Endodermal cell (in vitro differentiated cells): ENCODE results near the gene IGSF9B. TPM values are rescaled to one million over a fixed set of nuclear protein-coding genes. Genes with fewer than 3 reads are reported as not detected.
A peak's percentile ranks its signal among the peaks of the same experiment; 100 is the strongest.

Experiments used
- DNase-seq: peaks from one replicate; pipeline ENCODE4 v3.0.0-alpha.2; 2017
- H3K27ac ChIP-seq: 2 replicates; pipeline ENCODE4 v1.5.1; 2013; ENCODE audit warnings: mild to moderate bottlenecking, low read depth, low read length, moderate library complexity
- H3K27me3 ChIP-seq: 2 replicates; pipeline ENCODE4 v1.6.1; 2013; ENCODE audit warnings: mild to moderate bottlenecking, low read length, moderate library complexity; ENCODE audit not compliant: insufficient read depth, control insufficient read depth, poor library complexity, severe bottlenecking
- H3K36me3 ChIP-seq: 2 replicates; pipeline ENCODE4 v1.7.0; 2013; ENCODE audit warnings: mild to moderate bottlenecking, low read length, moderate library complexity; ENCODE audit not compliant: control insufficient read depth, insufficient read depth
- H3K4me1 ChIP-seq: one replicate; pipeline ENCODE4 v1.7.0; 2013; ENCODE audit warnings: low read length; ENCODE audit not compliant: control insufficient read depth, insufficient read depth
- H3K4me3 ChIP-seq: 2 replicates; pipeline ENCODE4 v1.5.1; 2013; ENCODE audit warnings: mild to moderate bottlenecking, low read length, moderate library complexity
- H3K9ac ChIP-seq: 2 replicates; pipeline ENCODE4 v1.6.1; 2013; ENCODE audit warnings: mild to moderate bottlenecking, low read length, moderate library complexity; ENCODE audit not compliant: poor library complexity, severe bottlenecking; ENCODE audit errors: extremely low read depth
- H3K9me3 ChIP-seq: 2 replicates; pipeline ENCODE4 v1.6.1; 2013; ENCODE audit warnings: mild to moderate bottlenecking, low read length, moderate library complexity; ENCODE audit not compliant: control insufficient read depth
- H3K27ac Mint-ChIP-seq: 2 replicates; pipeline ENCODE4 v1.8.0; 2020; ENCODE audit warnings: mixed read lengths
- H3K27me3 Mint-ChIP-seq: 2 replicates; pipeline ENCODE4 v1.8.0; 2021; ENCODE audit warnings: mild to moderate bottlenecking, mixed read lengths; ENCODE audit not compliant: insufficient read depth
- H3K36me3 Mint-ChIP-seq: 2 replicates; pipeline ENCODE4 v1.8.0; 2020; ENCODE audit warnings: low read depth, mixed read lengths
- H3K4me1 Mint-ChIP-seq: 2 replicates; pipeline ENCODE4 v1.8.0; 2020; ENCODE audit warnings: mixed read lengths
- H3K4me3 Mint-ChIP-seq: 2 replicates; pipeline ENCODE4 v1.8.0; 2020; ENCODE audit warnings: mild to moderate bottlenecking, moderate library complexity, mixed read lengths
- H3K9me3 Mint-ChIP-seq: 2 replicates; pipeline ENCODE4 v1.8.0; 2020; ENCODE audit warnings: mild to moderate bottlenecking, mixed read lengths
- WGBS, 2 experiments: methylation state at CpG; one replicate each; pipeline versions ENCODE4 v1.1.5 to v1.1.7; 2013; ENCODE audit warnings: missing lambda C conversion rate in 2 of 2, mixed read lengths in 1 of 2; ENCODE audit not compliant: insufficient coverage in 1 of 2, insufficient read length in 1 of 2; 5-methylcytosine and 5-hydroxymethylcytosine counted together
- total RNA-seq, 2 donors: library from RNA; stranded (reverse); fragmentation: NEBNext Ultra II Directional in 1 of 2; extraction: Animal tissue kit (Norgen Biotek cat#: 25700) in 1 of 2; gene quantifications; 2 replicates in 1 of 2; 3 replicates in 1 of 2; pipeline ENCODE4 v1.2.1, GENCODE V29; 2021
- TF ChIP-seq, protein P1 (sequence below): fragments of 200-600 bp; sonication (generic); conservative IDR thresholded peaks from 2 replicates; pipeline ENCODE4 v1.5.0; 2021; ENCODE audit warnings: antibody characterized with exemption, mild to moderate bottlenecking

The IGSF9B gene
- total RNA-seq, 2 donors from 2014 or later = 14.1 to 23.0 TPM

DNA sequence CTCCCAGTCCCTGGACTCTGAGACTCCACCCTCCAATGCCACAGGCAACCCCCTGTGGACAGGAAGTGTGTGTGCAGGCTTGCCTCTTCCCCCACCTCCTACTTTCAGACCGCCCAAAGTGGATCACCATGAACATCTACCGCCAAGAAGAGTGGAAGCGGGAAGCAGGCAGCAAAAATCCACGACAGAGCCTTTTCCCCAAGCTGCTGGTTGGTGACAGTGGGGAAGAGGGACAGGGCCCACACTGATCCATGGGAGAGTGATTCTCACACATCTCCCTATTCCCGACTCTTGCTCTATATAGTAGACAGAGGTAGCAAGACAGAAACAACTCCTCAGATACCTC, 58.0 kb downstream of the IGSF9B start:
- Mint-ChIP-seq H3K4me3 (no peak overlapping the region), H3K27me3 (no peaks in the 10 kb centered on the region), H3K27ac (no peak overlapping the region), H3K36me3 (peaks cover 14% of the 10 kb centered on the region), H3K9me3 (no peaks in the 10 kb centered on the region), H3K4me1 (peaks cover 11% of the 10 kb centered on the region)
- TF ChIP-seq, protein P1, sequence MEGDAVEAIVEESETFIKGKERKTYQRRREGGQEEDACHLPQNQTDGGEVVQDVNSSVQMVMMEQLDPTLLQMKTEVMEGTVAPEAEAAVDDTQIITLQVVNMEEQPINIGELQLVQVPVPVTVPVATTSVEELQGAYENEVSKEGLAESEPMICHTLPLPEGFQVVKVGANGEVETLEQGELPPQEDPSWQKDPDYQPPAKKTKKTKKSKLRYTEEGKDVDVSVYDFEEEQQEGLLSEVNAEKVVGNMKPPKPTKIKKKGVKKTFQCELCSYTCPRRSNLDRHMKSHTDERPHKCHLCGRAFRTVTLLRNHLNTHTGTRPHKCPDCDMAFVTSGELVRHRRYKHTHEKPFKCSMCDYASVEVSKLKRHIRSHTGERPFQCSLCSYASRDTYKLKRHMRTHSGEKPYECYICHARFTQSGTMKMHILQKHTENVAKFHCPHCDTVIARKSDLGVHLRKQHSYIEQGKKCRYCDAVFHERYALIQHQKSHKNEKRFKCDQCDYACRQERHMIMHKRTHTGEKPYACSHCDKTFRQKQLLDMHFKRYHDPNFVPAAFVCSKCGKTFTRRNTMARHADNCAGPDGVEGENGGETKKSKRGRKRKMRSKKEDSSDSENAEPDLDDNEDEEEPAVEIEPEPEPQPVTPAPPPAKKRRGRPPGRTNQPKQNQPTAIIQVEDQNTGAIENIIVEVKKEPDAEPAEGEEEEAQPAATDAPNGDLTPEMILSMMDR = peak; percentile 45
- Histone ChIP-seq H3K27ac (no peak overlapping the region), H3K9me3 (no peaks in the 10 kb centered on the region), H3K36me3 (no peaks in the 10 kb centered on the region), H3K9ac (no peak overlapping the region), H3K27me3 (no peaks in the 10 kb centered on the region), H3K4me3 (no peak overlapping the region), H3K4me1 (no peaks in the 10 kb centered on the region)
- DNase-seq = no peak
- 92% methylated on average over 5 of the region's 5 CpGs; no CpG with 5 or more reads in 1 of the 2 experiments for WGBS, 2 experiments

DNA sequence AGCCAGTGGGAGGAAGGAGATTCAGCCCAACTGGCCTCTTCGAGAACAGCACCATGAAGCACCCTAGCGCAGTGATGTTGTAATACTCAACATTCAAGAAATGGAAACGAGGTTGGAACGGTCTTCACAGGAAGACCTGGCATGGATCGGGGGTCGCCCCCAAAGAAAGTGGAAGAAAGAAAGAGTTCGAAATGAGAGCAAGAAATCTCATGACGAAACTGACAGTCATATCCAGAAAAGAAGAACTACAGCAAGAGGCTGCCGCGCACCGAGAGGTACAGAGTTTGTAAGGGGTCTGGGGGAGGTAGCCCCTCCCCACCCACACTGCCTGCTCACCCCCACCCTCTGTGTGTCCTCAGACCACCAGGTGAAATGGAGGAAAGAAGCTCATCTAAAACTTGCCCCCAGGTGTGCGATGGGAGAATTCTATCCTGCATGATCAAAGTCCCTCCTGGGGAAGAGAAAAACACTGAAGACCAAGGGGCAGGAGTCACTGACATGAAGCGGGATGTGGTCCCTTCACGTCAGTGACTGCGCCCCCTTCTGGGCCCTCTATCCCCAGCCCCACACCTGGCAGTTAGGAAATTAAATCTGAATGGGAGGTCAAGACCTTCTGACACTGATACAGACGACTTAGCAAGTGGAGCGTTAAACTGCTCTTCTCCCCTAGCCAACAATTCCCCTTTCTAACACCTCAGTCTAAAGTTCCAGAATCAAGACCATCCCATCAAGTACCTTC, 58.6 kb downstream of the IGSF9B start:
- no peaks in the 10 kb centered on the region for H3K4me1 ChIP-seq
- no peaks in the 10 kb centered on the region for H3K9me3 ChIP-seq
- Mint-ChIP-seq H3K4me1 (peaks cover 11% of the 10 kb centered on the region), H3K27ac (no peak overlapping the region), H3K4me3 (no peak overlapping the region), H3K36me3 (peaks cover 10% of the 10 kb centered on the region), H3K9me3 (no peaks in the 10 kb centered on the region), H3K27me3 (no peaks in the 10 kb centered on the region)
- TF ChIP-seq, protein P1 = peak; percentile 77
- H3K4me3 ChIP-seq = no peak overlapping the region
- no peaks in the 10 kb centered on the region for H3K27me3 ChIP-seq
- DNase-seq = peak; percentile 86
- H3K9ac ChIP-seq = no peak overlapping the region
- 85 to 89% methylated on average over 8 to 17 of the region's 17 CpGs for WGBS, 2 experiments
- H3K36me3 ChIP-seq = no peaks in the 10 kb centered on the region
- no peak overlapping the region for H3K27ac ChIP-seq

DNA sequence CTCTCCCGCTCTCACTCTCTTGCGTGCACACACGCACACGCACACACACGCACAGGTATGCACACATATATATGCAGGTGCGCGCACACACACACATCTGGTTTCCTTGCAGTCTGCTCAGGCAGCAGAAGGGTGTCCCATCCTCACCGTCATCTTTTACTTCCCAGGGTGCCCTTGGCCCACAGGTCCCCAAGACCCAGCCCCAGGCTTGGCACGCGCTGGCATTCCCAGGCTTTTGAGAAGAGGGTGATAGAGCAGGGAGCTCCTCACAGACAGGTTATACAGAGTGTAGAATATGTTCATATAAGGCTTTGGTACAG, 59.5 kb downstream of the IGSF9B start:
- WGBS, 2 experiments = 85 to 88% methylated on average over 8 to 10 of the region's 10 CpGs
- Histone ChIP-seq H3K9me3 (no peaks in the 10 kb centered on the region), H3K36me3 (no peaks in the 10 kb centered on the region), H3K4me3 (no peak overlapping the region), H3K27me3 (no peaks in the 10 kb centered on the region), H3K27ac (no peak overlapping the region), H3K9ac (no peak overlapping the region), H3K4me1 (no peaks in the 10 kb centered on the region)
- Mint-ChIP-seq H3K36me3 (peaks cover 8% of the 10 kb centered on the region), H3K27ac (no peak overlapping the region), H3K27me3 (no peaks in the 10 kb centered on the region), H3K9me3 (no peaks in the 10 kb centered on the region), H3K4me3 (no peak overlapping the region), H3K4me1 (peaks cover 11% of the 10 kb centered on the region)
- peak; percentile 29 for DNase-seq
- TF ChIP-seq, protein P1 = no peak
